Nucleus accumbens (tissue), 56 donors: ENCODE results near the gene TRIP4.

Experiments used
- DNase-seq, 56 donors: peaks; one replicate each; lab custom pipeline; 2025; lab: John Stamatoyannopoulos, UW

Gene TRIP4

GRCh38 chr15:64443747-64444621, 56.3 kb downstream of the TRIP4 start:
- DNase-seq = no peak

DNA sequence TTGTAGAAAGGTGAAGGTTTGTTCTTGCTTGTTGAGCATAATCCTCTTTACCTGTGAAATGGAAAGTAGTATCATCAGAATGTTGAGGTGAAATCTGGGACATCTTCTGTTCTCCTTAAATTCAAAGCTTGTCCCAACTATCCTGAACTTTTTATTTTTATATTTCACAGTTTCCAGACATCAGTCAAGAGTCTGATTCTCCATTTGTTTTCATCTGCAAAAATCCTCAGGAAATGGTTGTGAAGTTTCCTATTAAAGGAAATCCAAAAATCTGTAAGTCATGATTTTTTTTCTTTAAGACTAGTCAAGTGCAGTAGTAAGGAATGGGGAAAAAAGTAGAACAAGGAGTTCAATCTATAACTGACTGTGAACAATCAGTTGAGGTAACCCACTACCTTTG, 57.2 kb downstream of the TRIP4 start:
- no peak for DNase-seq

DNA sequence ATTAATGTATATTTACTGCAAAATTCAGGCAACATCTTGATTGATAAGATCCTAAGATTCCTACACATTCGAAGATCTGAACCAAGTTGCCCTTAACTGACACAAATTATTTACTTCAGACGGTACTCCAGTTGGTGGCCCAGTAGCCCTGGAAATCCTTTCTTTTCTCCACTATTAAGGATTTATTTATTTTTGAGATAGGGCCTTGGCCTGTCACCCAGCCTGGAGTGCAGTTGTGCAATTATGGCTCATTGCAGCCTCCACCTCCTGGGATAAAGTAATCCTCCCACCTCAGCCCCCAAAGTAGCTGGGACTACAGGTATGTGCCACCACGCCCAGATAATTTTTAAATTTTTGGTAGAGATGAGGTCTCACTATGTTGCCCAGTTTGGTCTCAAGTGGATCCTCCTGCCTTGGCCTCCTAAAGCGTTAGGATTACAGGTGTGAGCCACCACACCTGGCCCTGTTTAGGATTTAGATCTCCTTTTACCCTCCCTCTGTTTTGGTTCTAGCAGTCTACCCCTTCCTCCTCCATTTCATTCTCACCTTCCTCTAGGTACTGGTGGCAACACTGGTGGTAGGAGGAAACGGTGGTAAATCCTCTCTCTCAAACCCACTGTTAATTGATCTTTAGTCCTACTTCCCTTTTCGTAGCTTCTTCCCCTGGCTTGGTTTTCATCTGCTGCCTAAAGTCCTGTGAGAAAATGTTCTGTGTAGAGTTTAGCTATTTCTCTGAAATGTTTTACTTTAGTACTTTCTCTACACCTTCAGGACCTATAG, 60.1 kb downstream of the TRIP4 start:
- DNase-seq = no peak

GRCh38 chr15:64452988-64453688, 65.5 kb downstream of the TRIP4 start:
- DNase-seq = peak in 40 of 56 donors; percentile 1 to 75 (median 14)

DNA sequence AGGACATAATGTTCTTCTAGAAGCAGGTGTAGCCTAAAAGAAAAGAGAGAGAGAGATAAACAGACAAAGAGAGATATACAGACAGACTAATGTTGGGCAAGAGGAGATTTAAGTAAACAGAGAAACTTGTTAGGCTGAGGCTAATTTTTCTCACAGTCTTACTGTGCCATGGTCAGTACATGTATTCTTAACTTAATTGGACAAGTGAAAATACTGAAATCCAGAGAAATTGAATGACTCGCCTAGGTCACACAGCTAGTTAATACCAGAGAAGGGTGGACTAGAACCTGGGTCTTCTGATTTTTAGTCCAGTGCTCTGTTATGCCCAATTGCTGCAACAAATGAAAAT, 66.0 kb downstream of the TRIP4 start:
- no peak for DNase-seq

- no peak for DNase-seq
Observed at GRCh38 chr15:64454282-64454681, 66.6 kb downstream of the TRIP4 start.

DNA sequence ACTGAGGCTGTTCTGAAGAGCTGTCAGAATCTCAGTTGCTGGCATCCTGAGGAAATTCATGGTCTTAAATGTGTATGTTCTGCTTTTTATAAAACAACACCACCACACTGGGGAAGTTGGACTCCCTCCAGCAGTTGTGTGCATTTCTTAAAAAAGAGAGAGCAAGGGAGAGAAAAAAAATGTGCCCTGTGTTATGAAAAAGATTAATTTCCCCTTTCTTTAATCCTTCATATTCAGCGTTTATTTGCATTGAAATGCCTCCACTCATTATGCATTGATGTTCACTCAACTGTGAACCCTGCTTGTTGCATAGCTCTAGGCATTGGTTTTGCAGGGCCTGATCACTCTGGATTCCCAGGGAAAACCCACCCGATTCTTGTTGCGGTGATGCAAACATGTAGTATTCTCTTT, 68.3 kb downstream of the TRIP4 start:
- peak in 3 of 56 donors; percentile 0 to 15 (median 1) for DNase-seq

DNA sequence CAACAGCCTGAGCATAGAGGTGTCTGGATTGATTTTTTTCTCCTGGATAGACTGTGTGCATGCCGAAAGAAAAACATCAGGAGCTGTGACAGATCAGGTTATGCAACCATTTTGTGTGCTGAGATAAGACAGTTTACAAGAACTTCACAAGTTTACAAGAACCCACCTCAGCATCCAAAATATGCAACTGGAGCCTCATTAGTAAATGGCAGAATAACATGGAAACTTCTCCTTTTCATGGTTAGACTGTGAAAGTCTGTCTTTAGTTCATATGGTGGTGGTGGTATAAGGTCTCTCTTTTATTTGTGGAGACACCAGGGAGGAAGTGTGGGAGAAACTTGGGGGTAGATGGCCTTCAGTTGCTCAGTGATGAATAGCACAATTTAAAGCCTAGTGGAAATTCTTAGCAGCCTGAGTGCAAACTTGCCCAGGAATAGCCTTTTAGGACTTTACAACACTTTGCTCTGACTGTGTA, 69.0 kb downstream of the TRIP4 start:
- DNase-seq = no peak

- DNase-seq = no peak
Observed at GRCh38 chr15:64459066-64459781, 71.6 kb downstream of the TRIP4 start.

GRCh38 chr15:64460206-64460723, 72.6 kb downstream of the TRIP4 start, which contains the start of gene ZNF609:
Gene ZNF609 (plus strand): TSS chr15:64460578. CDS start chr15:64499420, 38,842 bp downstream.
- DNase-seq = peak; percentile 34 to 95 (median 85)

- DNase-seq = peak in 48 of 56 donors; percentile 8 to 80 (median 43)
Observed at GRCh38 chr15:64460724-64461720, 73.4 kb downstream of the TRIP4 start.

DNA sequence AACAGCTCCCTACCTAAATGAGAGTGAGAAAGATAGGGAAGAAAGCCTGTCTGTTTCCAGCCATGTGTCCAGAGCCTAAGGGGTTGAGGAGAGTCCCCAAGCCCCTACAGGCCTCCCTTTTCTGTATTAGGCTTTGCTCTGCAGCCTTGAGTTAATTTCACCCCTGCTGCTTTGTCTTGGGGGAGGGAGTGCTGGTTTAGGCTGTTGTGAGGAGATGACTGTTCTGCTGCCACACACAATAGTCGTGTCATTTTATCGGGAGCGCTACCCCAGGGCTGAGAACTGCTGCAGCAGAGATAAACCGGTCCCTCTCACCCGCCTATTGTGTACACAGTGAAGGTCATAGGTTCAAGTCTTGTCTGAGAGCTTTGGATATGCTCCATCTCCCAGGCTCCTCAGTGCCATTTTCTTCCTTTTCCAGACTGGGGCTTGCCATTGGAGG, 74.1 kb downstream of the TRIP4 start:
- DNase-seq = peak in 43 of 56 donors; percentile 4 to 80 (median 33)

DNA sequence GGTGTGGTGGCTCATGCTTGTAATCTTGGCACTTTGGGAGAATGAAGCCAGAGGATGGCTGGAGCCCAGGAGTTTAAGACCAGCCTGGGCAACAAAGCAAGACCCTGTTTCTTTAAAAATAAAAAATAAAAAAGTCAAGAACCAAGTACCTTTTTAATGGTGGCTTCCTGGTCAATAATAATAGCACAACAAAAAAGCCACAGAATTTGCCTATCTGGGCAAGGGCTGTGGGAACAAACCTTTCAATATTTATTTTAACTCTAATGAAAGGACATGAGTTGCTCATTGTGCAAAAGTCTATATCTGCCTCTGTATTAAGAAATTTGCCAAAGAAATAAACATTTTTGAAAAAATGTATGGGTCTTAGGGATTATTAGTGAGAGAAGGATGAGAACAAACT, 74.9 kb downstream of the TRIP4 start:
- no peak for DNase-seq

DNA sequence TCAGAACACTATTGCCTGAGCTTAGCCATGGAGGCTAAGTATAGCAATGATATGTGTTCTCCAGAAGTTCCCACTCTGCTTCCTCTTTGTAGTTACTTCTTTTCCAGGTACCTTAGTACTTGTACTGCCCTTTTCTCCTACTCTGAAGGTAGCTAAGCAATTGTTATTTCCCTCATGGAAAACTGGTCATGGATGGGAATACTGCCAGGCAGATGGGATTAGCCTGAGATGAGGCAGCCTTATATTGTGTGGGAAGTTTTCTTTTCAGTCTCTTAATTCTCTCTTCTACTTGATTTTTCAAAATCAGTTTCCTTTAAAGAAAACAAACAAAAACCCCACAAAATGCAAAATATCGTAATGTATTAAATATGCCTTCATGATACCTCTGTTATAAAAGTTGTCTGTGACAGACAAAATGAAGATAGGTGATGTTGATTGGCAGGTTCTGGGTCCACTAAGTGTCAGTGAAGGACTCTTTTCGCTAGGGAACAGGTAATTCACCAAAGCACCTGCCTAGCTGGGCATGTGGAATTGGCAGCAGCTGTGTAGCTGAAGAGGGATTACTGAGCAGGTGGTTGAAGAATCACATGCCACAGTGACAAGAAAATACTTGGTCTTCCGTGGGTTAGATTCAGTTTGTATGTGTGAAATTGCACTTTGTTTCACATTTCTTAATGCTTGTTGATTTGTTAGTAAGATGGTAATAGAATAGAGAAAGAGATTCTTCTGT, 76.8 kb downstream of the TRIP4 start:
- no peak for DNase-seq

- DNase-seq = peak in 5 of 56 donors; percentile 3 to 26 (median 8)
Observed at GRCh38 chr15:64466408-64467141, 78.9 kb downstream of the TRIP4 start.

DNA sequence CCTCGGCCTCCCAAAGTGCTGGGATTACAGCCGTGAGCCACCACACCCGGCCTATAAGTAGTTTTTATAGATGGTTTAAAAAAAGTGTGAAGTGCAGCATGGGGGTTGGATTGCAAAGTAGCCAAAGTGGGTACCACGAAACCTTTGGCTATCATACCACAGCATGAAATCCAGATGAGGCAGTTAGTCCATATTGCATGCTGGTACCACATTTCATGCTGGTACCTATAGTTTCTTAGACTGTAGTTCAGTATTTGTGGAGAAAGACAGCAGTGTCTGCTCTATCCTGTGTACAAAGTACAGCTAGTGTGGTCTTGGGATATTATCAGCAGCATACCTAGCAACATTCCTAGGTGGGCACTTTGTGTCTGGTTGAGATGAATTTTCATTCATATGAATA, 84.5 kb downstream of the TRIP4 start:
- DNase-seq = no peak

DNA sequence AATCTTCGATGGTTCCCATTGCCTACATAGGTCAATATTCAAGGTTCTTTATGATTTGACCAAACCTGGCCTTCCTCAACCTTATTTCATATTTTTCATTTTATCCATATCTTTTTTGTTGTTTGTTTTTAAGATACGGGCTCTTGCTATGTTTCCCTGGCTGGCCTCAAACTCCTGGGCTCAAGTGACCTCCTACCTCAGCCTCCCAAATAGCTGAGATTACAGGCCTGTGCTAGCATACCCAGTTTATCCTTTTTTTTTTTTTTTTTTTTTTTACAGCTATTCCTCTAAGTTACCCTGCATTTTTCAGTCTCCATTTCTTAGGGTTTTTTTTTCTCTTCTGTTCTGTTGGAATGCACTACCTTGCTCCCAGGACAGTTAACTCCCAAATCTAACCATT, 87.2 kb downstream of the TRIP4 start:
- no peak for DNase-seq
